Measurements from ENCODE around the gene ADARB1. TPM values are rescaled to one million over a fixed set of nuclear protein-coding genes. Genes with fewer than 3 reads are reported as not detected.

The ADARB1 gene
- total RNA-seq, 1 experiment from 2014 or later, result 5.0 TPM

DNA sequence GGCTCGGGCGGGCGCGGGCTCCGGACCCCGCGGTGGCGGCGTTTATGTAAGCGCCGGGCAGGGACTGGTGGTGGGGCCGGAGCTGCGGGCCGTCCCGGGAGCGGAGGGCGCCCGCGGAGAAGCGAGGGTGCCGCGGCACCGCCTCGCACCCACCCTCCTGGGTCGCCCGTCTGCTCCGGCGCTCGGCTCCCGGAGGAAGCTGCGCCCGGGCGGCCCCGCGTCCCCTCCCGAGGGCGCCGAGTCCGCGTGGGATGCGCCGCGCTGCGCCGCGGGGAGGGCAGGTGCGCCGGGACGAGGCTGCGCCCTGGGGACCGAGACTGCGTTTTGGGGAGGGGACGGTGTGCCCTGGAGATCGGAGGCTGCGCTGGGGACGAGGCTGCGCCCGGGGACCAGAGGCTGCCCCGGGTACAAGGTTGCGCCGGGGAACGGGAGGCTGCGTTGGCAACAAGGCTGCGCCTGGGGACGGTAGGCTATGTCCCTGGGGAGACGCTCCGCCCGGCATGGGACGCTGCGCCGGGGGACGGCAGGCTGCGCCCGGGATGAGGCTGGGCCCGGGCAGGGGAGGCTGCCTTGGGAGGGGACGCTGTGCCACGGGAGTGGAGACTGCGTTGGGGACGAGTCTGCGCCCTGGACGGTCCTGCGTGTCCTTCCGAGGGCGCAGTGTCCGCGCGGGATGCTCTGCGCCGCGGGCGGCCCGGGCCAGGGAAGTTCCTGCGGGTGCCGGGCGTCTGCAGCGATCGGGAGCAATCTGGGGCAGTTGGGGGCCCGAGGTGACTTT is 627 bp downstream of the ADARB1 start:
- peak; percentile 31 for DNase-seq (ENCODE audit: low spot score)

DNA sequence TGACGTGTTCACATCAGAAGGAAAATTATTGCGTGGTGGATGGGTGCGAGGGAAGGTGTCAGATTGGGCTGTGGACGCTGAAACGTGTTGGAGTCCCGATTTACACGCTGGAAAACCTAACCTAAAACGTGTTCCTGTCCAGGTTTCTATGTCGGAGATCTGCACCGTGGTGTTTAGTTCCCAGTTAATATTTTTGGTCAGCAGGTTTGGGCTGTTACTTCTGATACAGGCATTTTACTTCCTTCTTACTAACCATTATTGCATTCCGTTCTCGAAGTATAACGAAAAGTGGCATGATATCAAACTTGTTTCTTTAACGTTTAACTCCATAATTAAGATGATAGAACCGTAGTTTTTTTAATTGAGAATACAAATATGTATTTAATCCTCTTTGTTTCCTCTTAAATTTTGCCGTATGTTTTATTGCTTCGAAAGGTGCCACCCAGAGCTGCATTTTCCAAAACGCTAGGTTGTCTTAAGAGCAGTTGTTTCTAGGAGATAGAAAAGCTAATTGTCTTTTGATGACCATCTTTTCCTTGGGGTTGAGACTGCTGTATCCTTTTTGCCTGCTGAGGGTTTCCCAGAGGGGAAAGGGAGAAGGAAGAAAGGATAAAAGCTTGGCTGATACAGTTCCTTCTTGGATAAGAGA is 1.3 kb downstream of the ADARB1 start:
- no peak for DNase-seq (ENCODE audit: low spot score)

DNA sequence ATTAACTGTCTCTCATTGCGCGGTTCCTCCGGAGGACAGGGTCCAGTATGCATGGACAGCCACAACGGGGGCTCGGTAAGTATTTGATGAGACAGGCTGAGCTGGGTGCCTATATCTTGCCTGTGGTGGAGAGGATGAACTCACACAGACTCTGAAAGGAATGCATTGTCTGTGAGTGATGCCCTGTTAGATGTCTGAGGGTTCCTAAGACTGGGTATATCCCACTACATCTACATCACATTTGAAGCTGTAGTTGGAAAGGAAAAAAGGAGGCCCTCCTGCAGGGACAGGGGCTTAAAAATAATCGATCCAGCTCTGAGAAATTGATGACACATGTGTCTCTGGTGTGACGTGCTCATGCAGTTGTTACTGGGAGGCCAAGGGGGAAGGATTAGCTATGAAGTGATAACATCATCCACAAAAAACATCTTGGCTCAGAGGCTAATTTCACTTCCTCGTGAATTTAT is 1.9 kb downstream of the ADARB1 start:
- no peak for DNase-seq (ENCODE audit: low spot score)

DNA sequence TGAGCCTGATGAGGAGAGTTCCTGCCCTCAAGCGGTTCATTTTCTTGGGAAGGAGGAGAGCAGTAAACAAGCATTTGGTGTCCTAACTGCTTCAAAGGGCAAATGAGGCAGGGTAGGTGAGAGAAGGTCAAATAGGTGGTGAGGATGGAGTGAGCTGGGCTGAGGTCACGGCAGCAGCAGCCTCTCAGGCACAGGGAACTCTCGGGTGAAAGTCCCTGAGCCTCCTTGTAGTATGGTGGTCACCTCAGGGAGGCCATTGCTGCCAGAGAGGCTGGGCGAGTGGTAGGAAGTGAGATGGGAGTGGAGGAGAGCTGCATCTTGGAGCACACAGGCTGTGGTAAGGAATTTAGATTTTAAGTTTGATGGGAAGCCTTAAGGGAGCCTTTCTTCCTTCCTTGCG is 4.0 kb downstream of the ADARB1 start:
- DNase-seq (ENCODE audit: low spot score), result no peak

DNA sequence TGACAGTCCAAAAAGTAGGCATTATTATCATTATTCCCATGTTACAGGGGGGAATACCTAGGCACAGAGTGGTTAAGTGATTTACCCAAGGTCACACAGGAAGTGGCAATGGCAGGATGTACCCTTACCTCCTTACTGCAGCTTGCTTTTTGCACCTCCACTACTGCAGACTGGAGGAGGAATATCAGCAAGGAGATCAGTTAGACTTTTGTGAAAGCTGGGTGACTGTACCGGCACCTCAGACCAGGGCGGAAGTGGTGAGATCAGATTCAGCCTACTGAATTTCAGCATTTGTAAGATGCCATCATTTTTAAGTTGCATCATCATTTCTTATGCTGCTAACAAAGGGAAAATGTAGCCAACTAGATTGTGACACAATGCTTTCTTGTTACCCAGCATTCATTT is 4.5 kb downstream of the ADARB1 start:
- no peak for DNase-seq (ENCODE audit: low spot score)

DNA sequence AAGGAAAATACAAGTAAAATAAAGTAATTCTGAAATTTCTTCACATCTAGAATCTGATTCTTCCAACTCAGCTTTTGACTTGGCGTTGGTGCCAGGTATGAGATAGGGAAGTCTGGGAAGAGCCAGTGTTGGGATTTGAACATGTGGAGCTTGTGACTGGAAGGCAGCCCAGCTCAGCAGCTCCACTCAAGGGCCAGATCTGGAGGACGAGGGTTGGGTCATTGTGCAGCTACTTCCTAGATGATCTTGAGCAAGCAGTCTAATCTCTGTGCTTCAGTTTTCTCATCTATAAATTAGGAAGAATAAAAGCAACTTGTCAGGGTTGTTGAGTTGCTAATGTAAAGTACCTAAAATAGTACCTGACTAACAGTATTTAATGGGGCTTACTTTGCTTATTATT is 5.0 kb downstream of the ADARB1 start:
- DNase-seq (ENCODE audit: low spot score), result no peak

DNA sequence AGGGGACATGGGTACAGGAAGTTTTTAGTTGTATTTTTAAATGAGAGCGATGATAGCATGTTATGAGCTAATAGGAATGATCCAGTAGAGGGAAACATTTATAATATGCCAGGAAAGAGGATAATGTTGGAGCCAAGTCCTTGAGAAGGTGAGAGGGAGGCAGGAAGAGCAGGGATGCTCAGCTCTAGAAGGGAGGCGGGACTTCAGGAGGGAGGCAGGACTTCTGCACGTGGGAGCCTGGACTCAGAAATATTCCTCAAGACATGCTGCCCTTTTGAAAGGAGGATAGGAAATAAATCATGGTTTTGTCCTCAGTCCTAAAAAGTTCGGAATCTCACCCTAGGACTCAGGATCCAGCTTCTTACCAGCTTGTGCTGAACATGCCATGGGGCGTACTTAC is 5.9 kb downstream of the ADARB1 start:
- DNase-seq (ENCODE audit: low spot score), result no peak

DNA sequence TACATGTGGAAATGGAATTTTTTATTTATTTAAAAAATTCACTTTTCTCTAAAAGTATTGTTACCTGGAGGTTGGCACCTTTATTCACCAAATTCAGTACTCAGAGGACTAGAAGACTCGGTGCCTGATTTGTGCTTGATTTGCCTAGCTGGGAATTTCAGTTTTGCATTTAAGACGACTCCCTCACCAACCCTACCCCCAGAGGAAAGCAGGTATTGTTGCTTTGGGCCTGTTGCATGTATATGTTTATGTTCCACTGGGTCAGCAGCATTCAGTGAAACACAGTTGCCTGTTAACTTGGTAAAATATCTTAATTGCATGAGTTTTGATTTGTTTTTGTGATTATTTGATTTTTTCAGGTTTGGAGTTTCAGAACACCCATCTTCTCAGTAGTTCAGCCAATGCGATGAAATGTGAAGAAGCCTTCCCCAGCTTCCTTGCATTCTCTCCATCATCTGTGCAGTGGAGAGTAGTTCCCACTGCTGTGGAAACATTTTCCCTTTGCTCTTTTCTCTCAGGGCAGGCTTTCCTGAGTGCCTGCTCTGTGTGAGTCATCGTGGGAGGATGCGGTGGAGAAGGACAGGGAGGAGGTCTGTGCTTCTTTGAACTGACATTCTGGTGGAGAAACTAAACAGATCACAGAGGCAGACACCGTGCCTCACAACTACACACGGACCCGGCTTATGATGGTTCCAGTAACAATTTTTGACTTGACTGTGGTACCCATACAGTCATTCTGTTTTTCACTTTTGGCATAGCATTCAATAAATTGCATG is 6.4 kb downstream of the ADARB1 start:
- no peak for DNase-seq (ENCODE audit: low spot score)

DNA sequence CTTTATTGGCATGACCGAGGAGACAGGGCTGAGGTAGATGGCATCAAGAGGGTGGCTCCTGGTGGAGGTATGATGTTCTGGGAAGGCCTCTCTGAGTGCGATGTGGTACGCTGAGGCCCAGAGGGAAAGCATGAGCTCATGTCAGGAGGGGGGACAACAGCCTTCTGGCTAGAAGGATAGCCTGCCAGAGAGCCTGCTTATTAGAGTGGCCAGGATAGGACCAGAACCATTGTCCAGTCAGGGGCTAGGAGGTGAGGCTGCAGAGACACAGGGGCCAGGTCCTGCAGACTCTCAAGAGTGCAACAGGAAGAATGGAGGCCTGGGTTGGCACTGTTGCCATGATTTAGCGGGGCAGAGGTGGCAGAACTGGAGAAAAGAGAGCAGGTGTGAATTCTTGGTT is 7.3 kb downstream of the ADARB1 start:
- DNase-seq (ENCODE audit: low spot score), result no peak

DNA sequence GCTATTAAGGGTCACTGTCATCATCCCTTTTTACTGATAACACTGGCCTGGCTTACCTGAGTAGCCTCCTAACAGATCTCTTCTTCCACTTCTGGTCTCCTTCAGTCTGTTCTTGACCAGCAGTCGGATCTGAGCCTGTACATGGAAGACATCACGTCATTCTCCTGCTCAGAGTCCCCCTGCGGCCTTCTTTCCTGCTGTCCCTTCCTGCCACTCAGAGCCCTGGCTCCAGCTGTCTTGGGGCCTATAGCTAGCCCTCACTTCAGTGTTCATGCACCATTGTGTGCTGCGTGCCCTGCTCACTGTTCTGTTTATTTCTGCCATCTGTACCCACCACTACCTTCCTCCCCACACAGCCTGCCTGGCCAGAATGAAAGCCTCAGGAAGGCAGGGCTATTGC is 8.4 kb downstream of the ADARB1 start:
- DNase-seq (ENCODE audit: low spot score), result no peak

DNA sequence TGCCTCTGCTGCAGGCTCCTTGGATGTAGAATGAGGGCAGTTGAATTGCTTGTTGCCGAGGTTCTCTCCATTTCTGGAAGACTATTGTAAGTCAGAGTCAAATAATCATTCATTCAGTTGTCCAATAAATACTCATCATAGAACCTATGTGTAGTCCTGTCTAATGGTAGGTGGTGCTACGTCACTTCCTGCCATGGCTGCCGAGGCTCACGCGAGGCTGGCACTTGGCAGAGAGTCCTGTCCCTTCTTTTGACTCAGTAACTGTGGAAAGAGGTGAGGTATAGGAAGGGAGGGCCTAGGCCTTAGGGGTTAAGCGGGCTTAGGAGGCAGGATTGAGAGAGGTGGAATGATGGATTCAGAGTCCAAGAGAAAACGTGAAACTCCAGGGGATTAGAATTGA is 9.7 kb downstream of the ADARB1 start:
- no peak for DNase-seq (ENCODE audit: low spot score)

DNA sequence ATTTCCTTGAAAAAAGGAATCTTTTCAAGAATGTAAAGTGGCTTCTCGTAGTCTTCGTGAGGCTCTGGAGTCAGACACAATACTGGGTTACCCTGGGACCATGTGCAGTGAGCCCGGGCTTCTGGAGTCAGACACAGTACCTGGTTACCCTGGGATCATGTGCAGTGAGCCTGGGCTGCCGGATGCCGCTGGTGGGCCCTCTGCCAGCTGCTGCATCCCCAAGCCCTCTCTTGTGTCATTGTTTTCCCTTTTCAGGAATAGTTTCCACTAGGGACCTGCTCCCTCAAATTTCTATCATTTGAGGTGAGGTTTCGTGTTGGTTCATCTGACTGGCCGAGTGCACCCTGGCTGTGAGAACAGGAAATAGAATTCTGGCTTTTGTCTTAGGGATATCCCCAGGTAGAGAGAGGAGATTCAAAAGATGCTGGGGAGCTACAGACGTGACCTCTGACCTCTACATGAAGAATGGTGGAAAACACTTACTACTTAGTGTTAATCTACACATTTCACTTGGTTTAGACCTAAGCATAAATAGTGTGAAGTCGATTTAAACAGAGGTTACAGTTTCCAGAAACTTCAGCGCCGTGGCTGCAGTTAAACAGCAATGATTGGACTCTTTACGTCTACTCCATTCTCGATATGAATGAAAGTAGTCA is 10.6 kb downstream of the ADARB1 start:
- DNase-seq (ENCODE audit: low spot score), result no peak

DNA sequence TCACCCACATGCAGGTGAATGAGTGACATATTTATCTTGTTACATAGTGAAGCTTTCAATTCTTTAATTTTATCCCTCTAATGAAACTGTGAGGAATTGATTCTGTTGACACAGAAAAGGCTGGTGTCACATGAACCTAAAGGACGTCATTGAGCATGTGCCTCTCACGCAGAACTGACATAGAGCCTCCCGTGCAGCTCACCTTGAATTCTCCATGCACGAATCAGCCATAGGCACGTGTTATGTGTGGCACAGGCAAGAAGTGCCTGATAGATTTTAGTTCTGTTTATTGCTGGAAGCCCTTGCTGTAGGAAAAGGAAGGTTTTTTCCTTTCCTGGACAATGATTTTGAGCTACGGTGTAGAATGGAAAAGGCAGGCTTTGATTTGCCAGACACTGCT is 11.3 kb downstream of the ADARB1 start:
- no peak for DNase-seq (ENCODE audit: low spot score)

DNA sequence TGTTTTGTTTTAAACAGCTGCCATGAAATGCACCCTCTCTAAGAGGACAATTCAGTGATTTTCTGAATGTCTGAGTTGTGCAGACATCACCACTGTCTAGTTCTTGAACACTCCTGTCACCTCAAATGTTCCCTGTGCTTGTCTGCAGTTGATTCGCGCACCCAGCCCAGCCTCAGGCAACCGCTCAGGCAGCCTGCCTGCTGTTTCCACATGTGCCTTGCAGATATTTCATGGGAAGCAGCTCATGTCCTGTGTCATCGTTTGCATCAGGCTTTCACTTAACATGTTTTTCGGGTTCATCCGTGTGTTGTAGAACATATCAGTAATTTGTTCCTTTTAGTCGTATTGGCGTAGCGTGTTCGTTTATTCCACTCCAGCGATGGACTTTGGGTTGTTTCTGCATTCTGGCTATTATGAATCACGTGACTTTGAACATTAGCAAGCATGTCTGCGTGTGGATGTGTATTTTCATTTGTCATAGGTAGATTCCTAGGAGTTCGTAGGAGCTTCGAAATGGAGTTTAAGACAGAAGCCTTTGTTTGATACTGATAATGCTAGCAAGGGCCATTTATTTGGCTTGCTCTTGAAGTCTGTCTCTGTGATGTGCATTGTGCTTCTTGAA is 12.1 kb downstream of the ADARB1 start:
- no peak for DNase-seq (ENCODE audit: low spot score)

DNA sequence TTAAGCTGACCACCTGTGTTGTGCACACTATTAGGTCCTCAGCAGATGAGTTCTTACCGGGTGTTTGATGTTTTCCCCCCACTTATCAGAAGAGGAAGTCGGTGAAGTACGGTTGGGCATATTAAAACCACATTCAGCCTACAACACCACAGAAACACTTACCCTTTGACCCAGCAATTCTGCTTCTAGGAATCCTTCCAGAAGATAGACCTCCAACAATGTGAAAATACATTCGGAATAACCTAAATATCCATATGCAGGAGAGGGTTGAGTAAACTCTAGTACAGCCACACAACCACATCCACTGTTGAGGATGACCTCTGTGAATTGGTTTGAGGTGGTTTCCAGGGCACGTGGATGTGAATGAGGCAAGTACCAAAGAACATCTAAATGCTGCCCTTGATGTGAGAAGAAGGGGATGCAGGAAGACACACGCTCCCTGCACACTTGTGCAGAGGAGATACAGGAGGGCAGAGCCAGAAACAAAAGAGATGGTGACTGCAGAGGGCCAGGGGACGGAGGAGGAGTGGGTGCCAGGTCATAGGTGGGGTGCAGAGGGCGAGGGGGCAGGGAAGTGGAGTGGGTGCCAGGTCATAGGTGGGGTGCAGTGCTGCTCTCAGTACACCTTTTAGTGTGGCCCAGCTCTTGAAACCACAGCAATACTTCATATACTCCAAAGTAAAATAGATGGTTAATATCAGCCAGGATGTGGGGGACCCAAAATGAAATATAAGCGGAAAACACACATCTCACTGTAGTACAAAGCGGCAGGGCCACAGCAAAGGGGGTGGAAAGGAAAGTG is 12.8 kb downstream of the ADARB1 start:
- no peak for DNase-seq (ENCODE audit: low spot score)

DNA sequence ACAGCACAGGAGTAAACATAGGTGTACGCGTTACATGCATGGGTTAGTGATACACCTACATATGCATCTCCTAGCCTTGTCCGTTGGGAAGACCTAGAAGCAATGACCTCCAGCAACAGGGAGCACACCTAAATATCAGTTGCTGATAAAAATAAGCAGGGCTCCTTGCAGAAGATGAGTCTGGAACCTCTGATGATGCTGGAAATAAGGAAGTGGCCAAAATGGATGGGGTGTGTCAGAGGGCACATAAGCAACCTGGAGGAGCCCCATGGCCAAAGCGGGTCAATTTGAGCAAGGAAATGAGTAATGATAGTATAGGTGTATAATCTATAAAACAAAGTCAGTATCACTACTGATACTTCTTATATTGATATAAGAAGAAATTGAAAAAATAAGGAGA is 13.7 kb downstream of the ADARB1 start:
- no peak for DNase-seq (ENCODE audit: low spot score)

DNA sequence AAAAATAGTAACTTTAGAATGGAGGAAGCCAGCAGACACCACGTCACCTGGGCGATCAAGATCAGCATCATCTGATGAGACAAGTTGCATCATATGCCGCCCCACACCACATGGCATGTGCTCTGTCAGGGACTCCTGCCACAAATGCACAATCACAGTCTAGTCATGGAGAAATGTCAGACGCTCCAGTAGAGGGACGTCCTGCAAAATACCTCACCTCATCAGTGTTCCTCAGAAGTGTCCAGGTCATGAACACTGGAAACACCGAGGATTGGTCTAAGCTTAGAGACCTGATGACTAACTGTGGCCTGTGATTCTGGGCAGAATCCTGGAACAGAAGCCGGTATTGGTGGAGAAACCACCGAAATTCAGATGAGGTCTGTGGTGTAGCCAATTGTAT is 14.3 kb downstream of the ADARB1 start:
- DNase-seq (ENCODE audit: low spot score), result no peak

DNA sequence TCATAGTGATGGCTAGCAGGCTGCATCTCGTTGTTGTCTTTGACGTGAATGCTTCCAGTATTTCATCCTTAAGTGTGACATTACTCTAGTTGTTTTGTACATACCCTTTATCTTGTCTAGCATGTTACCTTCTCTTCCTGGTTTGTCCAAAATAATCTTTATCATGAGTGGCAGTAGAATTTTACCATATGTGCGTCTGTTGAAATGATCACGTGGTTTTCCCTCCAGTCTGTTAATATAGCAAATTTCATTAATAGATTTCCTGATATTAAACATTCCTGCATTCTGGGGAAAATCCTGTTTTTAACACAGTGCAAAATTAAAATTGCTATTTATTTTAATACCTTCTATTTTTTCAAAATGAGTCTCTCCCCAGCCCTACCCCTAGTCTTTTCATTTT is 15.6 kb downstream of the ADARB1 start:
- no peak for DNase-seq (ENCODE audit: low spot score)

DNA sequence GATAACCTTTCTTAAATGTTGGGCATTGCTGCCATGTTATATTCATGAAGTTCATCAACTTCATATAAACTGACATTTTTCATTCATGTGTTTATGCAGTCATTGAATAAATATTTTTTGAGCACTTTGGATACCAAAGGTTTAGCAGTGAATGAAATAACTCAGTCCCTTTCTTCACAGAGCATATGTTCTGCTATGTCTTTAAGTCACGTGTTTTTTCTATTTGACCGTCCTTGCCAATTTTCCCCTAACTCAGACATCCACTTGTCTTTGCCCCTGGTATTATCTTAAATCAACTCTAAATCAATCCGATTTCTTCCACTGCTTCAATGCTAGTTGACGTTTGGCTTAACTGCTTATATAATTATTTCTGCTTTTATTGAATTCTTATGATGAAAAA is 16.6 kb downstream of the ADARB1 start:
- no peak for DNase-seq (ENCODE audit: low spot score)

DNA sequence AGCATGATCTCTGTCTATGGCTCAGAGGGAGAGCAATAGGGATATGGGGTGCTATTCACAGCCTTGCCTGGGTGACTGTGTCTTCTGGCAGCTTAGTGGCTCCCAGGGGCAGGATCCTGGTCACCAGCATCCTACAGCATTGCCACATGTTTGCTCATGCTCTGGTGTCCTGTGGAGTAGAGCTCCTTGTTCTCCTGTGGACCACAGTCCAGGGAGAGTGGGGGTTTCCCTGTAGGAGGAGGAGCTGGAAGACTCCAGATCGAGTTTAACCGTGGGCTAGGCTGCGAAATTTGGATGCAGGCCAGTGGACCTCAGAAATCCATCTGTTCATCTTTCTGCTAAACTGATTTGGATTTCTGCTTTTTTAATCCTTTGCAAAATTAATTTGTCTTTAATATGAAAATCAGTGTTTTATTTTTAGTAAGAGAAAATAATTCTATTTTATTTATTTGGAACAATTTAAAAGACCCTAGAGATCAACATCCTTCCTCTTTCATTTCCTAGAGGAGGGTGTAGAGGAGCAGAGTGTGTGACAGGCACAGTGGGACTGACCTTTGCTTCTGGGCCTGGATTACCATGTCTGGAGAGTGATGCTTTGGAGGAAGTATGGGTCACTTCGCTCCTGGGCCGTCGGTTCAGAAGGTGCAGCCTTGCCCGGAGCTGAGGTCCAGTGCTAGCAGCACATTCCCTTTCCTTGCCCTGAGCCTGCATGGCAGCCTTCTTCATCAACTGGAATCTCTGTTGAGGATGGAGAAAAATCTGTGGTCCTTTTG is 17.4 kb downstream of the ADARB1 start:
- DNase-seq (ENCODE audit: low spot score), result no peak
